Fibroblast of lung (primary cell): ENCODE measurements around the gene GTF3C1. TPM values are rescaled to one million over a fixed set of nuclear protein-coding genes. Genes with fewer than 3 reads are reported as not detected.

ENCODE experiments used
- DNase-seq, 2 donors: peaks; one replicate each; pipeline versions ENCODE4 v3.0.0 to v3.0.0-alpha.2; 2010; ENCODE audit warnings: low read depth in 2 of 2
- H2AFZ ChIP-seq: 2 replicates; pipeline ENCODE4 v1.5.1; 2012; ENCODE audit warnings: low read length, control low read depth, inconsistent platforms
- H3K27ac ChIP-seq: 2 replicates; pipeline ENCODE4 v1.5.1; 2011; ENCODE audit warnings: low read length, control low read depth; ENCODE audit not compliant: insufficient read depth
- H3K27me3 ChIP-seq: 2 replicates; pipeline ENCODE4 v1.5.1; 2011; ENCODE audit warnings: mild to moderate bottlenecking, low read length; ENCODE audit not compliant: control insufficient read depth, insufficient read depth
- H3K36me3 ChIP-seq: 2 replicates; pipeline ENCODE4 v1.5.1; 2011; ENCODE audit warnings: low read length; ENCODE audit not compliant: control insufficient read depth, insufficient read depth
- H3K4me1 ChIP-seq: 2 replicates; pipeline ENCODE4 v1.5.1; 2011; ENCODE audit warnings: low read length; ENCODE audit not compliant: control insufficient read depth, insufficient read depth; ENCODE audit errors: extremely low read depth
- H3K4me2 ChIP-seq: 2 replicates; pipeline ENCODE4 v1.5.1; 2011; ENCODE audit warnings: low read length, control low read depth; ENCODE audit not compliant: insufficient read depth; ENCODE audit errors: extremely low read depth
- H3K4me3 ChIP-seq, 4 experiments: fragments of 200-600 bp in 1 of 4; sonication (generic) in 1 of 4; replicated peaks in 1 of 4; 2 replicates each; pipeline ENCODE4 v1.5.1; 2011 to 2016; ENCODE audit warnings: low read length in 4 of 4, low read depth in 3 of 4, mild to moderate bottlenecking in 3 of 4, control low read depth in 2 of 4, inconsistent platforms in 1 of 4, mixed read lengths in 1 of 4; ENCODE audit not compliant: insufficient read depth in 1 of 4; ENCODE audit errors: control extremely low read depth in 1 of 4
- H3K79me2 ChIP-seq: 2 replicates; pipeline ENCODE4 v1.5.1; 2012; ENCODE audit warnings: mild to moderate bottlenecking, low read length, inconsistent platforms; ENCODE audit not compliant: control insufficient read depth, insufficient read depth
- H3K9ac ChIP-seq: 2 replicates; pipeline ENCODE4 v1.5.1; 2011; ENCODE audit warnings: mild to moderate bottlenecking, low read length, control low read depth; ENCODE audit not compliant: insufficient read depth
- H3K9me3 ChIP-seq: 2 replicates; pipeline ENCODE4 v1.5.1; 2012; ENCODE audit warnings: low read depth, low read length; ENCODE audit not compliant: control insufficient read depth, insufficient read depth
- H4K20me1 ChIP-seq: 2 replicates; pipeline ENCODE4 v1.5.1; 2011; ENCODE audit warnings: low read length; ENCODE audit not compliant: control insufficient read depth, insufficient read depth; ENCODE audit errors: extremely low read depth
- EZH2 ChIP-seq: IDR thresholded peaks from 2 replicates; pipeline ENCODE4 v1.5.1; 2012; ENCODE audit warnings: low read length, control low read depth, mild to moderate bottlenecking; ENCODE audit errors: missing control alignments
- polyA plus RNA-seq, 2 donors: library from polyadenylated mRNA; depleted of rRNA in 1 of 2; stranded (reverse) in 1 of 2; unstranded in 1 of 2; fragments of >200 nt; gene quantifications; 2 replicates each; pipeline ENCODE4 v1.2.1, GENCODE V29; 2011 to 2012; ENCODE audit warnings: missing spikeins in 1 of 2
- total RNA-seq: library from RNA; depleted of rRNA; stranded (reverse); fragments of >200 nt; gene quantifications from 2 replicates; pipeline ENCODE4 v1.2.1, GENCODE V29; 2014
- TF ChIP-seq, protein P1 (sequence below), 2 donors: IDR thresholded peaks in 1 of 2; conservative IDR thresholded peaks in 1 of 2; 1 replicate in 1 of 2; 2 replicates in 1 of 2; pipeline ENCODE4 v1.5.1; 2011 to 2012; ENCODE audit warnings: low read length in 2 of 2, control low read depth in 1 of 2, inconsistent platforms in 1 of 2, low read depth in 1 of 2, mild to moderate bottlenecking in 1 of 2

Gene GTF3C1
- total and polyA plus RNA-seq, 2 donors (not counting 1 experiment from before 2014, with no cell fraction given) = 20.1 to 75.3 TPM

DNA sequence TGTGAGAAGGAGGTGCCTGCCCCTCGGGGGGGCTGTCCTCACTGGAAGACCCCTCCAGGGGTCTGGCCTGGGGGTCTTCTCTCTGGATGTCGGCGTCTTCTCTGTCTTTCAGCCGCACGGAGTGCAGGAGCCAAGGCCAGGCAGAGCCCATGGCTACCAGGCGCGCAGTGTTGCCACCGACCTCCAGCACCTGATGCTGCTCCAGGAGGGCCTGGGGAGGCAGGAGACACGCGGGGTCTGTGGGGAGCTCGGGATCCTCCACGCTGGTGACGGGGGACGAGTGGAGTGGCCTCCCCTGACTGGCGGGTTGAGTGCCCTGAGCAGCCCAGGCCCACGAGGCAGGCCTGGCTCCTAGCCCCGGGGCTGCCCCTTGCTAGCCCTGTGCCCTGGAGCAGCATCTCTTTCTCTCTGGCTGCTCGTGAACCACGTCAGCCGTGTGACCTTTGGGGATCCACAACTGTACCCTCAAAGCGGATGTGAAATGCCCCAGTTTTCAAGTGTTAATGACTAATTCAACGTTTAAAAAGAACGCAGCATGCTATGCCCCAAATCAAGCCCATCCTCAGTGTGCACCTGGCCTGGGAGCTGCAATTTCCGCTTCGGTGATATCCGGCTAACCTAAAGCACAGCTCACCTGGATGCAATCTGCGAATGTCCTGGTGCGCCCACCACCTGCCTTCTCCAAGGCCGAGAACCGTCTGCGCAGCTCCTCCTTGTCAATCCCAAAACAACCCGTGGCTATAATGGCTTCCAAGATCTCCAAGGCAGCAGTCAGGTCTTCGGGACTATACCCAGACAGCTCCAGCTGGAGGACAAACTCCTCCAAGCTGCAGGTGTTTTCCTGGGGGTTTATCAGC is 84.9 kb downstream of the GTF3C1 start:
- Histone ChIP-seq H3K36me3 (peaks cover 42% of the 10 kb centered on the region), H3K27ac (no peak overlapping the region), H3K79me2 (no peaks in the 10 kb centered on the region), H4K20me1 (no peaks in the 10 kb centered on the region), H3K27me3 (no peaks in the 10 kb centered on the region), H3K4me3 (no peak overlapping the region), H3K9me3 (no peaks in the 10 kb centered on the region), H2AFZ (no peak overlapping the region), H3K4me1 (peaks cover 4% of the 10 kb centered on the region), H3K4me2 (no peak overlapping the region), H3K9ac (no peak overlapping the region)
- DNase-seq = no peak
- TF ChIP-seq EZH2 = no peak
- TF ChIP-seq, protein P1, sequence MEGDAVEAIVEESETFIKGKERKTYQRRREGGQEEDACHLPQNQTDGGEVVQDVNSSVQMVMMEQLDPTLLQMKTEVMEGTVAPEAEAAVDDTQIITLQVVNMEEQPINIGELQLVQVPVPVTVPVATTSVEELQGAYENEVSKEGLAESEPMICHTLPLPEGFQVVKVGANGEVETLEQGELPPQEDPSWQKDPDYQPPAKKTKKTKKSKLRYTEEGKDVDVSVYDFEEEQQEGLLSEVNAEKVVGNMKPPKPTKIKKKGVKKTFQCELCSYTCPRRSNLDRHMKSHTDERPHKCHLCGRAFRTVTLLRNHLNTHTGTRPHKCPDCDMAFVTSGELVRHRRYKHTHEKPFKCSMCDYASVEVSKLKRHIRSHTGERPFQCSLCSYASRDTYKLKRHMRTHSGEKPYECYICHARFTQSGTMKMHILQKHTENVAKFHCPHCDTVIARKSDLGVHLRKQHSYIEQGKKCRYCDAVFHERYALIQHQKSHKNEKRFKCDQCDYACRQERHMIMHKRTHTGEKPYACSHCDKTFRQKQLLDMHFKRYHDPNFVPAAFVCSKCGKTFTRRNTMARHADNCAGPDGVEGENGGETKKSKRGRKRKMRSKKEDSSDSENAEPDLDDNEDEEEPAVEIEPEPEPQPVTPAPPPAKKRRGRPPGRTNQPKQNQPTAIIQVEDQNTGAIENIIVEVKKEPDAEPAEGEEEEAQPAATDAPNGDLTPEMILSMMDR (conservative IDR thresholded peaks at IDR 0.05 in 1 of 2, IDR thresholded peaks at IDR 0.05 in 1 of 2; ENCODE audit: low read depth in 1 of 2, low read length in 2 of 2) = no peak

DNA sequence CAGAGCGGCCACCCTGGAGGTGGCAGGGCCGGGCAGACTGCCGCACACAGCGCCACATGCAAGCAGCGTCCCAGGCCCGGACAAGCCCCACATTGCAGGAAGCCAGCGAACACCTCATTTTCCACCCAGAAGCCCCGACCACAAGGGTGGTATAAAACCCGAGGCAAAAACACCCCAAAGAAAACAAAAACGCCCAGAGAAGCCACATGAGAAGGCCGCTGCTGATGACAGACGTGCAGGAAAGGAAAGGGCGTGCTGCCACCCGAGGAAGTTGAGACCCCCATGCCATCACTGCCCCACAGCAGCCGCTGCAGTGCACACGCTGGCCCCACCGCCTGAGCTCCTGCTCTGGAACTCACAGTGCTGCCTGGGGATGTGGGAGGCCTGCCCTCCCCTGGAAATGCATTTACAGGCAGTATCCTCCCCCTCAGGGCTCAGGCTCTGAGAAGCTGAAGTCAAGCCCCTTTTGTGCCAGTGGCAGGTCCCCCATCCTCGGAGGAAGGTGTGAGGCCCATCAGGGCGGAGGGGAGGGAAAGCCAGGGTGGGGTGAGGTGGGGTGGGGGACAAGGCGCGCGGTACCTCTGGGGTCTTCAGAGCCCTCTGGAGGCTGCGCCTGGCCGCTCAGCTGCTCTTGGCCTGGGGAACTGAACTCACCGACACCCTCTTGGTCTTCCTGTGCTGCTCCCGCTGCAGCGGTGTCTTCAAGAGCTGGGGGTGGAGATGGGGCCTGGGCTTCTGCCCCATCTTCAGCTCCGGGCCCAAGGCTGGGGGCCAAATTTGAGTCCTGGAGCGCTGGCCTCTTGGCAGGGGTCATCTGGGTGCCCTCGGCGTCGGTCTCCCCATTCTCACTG is 85.7 kb downstream of the GTF3C1 start:
- no peak overlapping the region for H3K4me3 ChIP-seq
- H3K27ac ChIP-seq = no peak overlapping the region
- H3K9me3 ChIP-seq = no peaks in the 10 kb centered on the region
- H3K9ac ChIP-seq = no peak overlapping the region
- peaks cover 37% of the 10 kb centered on the region for H3K36me3 ChIP-seq
- DNase-seq = no peak
- H2AFZ ChIP-seq = no peak overlapping the region
- H3K4me1 ChIP-seq = peaks cover 4% of the 10 kb centered on the region
- H3K79me2 ChIP-seq = no peaks in the 10 kb centered on the region
- no peaks in the 10 kb centered on the region for H3K27me3 ChIP-seq
- H4K20me1 ChIP-seq = no peaks in the 10 kb centered on the region
- no peak overlapping the region for H3K4me2 ChIP-seq
- TF ChIP-seq EZH2 = no peak
- TF ChIP-seq, protein P1 (conservative IDR thresholded peaks at IDR 0.05 in 1 of 2, IDR thresholded peaks at IDR 0.05 in 1 of 2; ENCODE audit: low read depth in 1 of 2, low read length in 2 of 2) = no peak
